Calu3 (cell line): Measurements from ENCODE around the gene TOPORS. TPM values are rescaled to one million over a fixed set of nuclear protein-coding genes. Genes with fewer than 3 reads are reported as not detected.

ENCODE experiments used
- BruUV-seq: library from RNA; stranded (reverse); fragments of 400-500 nt; replicated peaks from 2 replicates; lab custom pipeline; 2021; lab: Mats Ljungman, UMichigan
- CTCF ChIA-PET: fragments of 300-600 bp; sonication (Branson Sonifier 250); formaldehyde crosslinking; loops from one replicate; lab custom pipeline; 2022; ENCODE audit warnings: antibody characterized with exemption; lab: Charles Lee
- DNase-seq: peaks from one replicate; pipeline ENCODE4 v3.0.0; 2022
- H3K27ac Mint-ChIP-seq: one replicate; pipeline ENCODE4 v1.8.0; 2022; ENCODE audit warnings: mixed read lengths; ENCODE audit not compliant: unreplicated experiment
- H3K27me3 Mint-ChIP-seq: one replicate; pipeline ENCODE4 v1.8.0; 2022; ENCODE audit warnings: mixed read lengths; ENCODE audit not compliant: unreplicated experiment
- H3K36me3 Mint-ChIP-seq: one replicate; pipeline ENCODE4 v1.8.0; 2022; ENCODE audit warnings: mild to moderate bottlenecking, moderate library complexity, mixed read lengths; ENCODE audit not compliant: insufficient read depth, unreplicated experiment
- H3K4me1 Mint-ChIP-seq: one replicate; pipeline ENCODE4 v1.8.0; 2022; ENCODE audit warnings: mild to moderate bottlenecking, low read depth, mixed read lengths; ENCODE audit not compliant: unreplicated experiment
- H3K4me3 Mint-ChIP-seq: one replicate; pipeline ENCODE4 v1.8.0; 2022; ENCODE audit warnings: mild to moderate bottlenecking, low read depth, moderate library complexity, mixed read lengths; ENCODE audit not compliant: unreplicated experiment
- H3K9me3 Mint-ChIP-seq: one replicate; pipeline ENCODE4 v1.8.0; 2022; ENCODE audit warnings: low read depth, mixed read lengths; ENCODE audit not compliant: unreplicated experiment
- intact Hi-C: fragments of 100-400 bp; cut with micrococcal nuclease; formaldehyde crosslinking; loops from one replicate; pipeline ENCODE4 v1.10.0; 2022; ENCODE audit not compliant: unreplicated experiment
- total RNA-seq: library from RNA; stranded (reverse); gene quantifications from 2 replicates; pipeline ENCODE4 v1.2.3, GENCODE V29; 2022
- TF ChIP-seq, protein P1 (sequence below): fragments of 200-600 bp; IDR thresholded peaks from one replicate; pipeline ENCODE4 v1.8.0; 2022; ENCODE audit warnings: antibody characterized with exemption; ENCODE audit not compliant: unreplicated experiment

TOPORS gene
- total RNA-seq, 1 experiment from 2014 or later, result 13.8 TPM

DNA sequence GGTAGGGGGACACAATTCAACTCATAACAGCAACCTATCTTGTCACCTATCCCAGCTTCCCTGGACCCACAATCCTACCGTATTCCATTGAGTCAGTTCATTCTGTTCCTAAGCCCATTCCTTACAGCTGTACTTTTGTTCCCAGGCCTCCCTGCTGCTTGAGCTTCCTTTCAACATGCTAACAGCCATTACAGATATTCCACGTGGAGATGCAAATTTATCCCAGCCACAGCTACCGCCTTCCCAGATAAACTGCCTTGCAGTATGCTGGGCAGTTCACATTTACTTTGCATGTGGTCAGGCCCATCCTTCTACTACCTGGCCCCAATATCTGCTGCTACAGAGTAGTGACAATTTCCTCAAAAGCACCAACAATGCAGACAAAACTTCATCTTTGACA is 49.4 kb downstream of the TOPORS start:
- CTCF ChIA-PET, result interaction anchor here (0.6 to 1.7 kb wide), 2 partner anchors 11 to 23 kb away, joined by 5 to 8 read pairs; partner anchors contain the start of gene RIGI
- DNase-seq, result no peak
- BruUV-seq, result no TSS peak
- peaks cover 16% of the 10 kb centered on the region for H3K4me1 Mint-ChIP-seq
- intact Hi-C loops, result no loop called here
- H3K9me3 Mint-ChIP-seq, result peaks cover 6% of the 10 kb centered on the region
- H3K27ac Mint-ChIP-seq, result peak overlapping the region; percentile 63
- H3K4me3 Mint-ChIP-seq, result no peak overlapping the region
- no peaks in the 10 kb centered on the region for H3K27me3 Mint-ChIP-seq
- TF ChIP-seq, protein P1, sequence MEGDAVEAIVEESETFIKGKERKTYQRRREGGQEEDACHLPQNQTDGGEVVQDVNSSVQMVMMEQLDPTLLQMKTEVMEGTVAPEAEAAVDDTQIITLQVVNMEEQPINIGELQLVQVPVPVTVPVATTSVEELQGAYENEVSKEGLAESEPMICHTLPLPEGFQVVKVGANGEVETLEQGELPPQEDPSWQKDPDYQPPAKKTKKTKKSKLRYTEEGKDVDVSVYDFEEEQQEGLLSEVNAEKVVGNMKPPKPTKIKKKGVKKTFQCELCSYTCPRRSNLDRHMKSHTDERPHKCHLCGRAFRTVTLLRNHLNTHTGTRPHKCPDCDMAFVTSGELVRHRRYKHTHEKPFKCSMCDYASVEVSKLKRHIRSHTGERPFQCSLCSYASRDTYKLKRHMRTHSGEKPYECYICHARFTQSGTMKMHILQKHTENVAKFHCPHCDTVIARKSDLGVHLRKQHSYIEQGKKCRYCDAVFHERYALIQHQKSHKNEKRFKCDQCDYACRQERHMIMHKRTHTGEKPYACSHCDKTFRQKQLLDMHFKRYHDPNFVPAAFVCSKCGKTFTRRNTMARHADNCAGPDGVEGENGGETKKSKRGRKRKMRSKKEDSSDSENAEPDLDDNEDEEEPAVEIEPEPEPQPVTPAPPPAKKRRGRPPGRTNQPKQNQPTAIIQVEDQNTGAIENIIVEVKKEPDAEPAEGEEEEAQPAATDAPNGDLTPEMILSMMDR, result no peak
- H3K36me3 Mint-ChIP-seq, result peaks cover 16% of the 10 kb centered on the region

DNA sequence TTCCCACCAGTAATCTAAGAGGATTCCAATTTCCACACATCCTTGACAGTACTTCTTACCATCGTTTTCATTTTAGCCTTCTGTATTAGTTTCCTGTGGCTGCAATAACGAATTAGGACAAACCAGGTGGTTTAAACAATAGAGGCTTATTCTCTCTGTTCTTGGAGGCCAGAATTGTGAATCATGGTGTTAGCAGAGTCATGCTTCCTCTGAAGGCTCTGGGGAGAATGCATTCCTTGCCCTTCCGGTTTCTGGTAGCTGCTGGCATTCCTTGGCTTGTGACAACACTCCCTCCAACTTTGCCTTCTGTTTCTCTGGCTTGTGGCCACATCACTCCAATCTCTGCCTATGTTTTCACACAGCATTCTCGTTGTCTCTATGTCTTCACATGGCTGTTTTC is 49.9 kb downstream of the TOPORS start:
- CTCF ChIA-PET, result interaction anchor here (1.7 kb wide), 1 partner anchor 24 kb away, joined by 8 read pairs; the partner anchor contains the start of gene RIGI
- H3K36me3 Mint-ChIP-seq, result peaks cover 16% of the 10 kb centered on the region
- no peaks in the 10 kb centered on the region for H3K27me3 Mint-ChIP-seq
- H3K27ac Mint-ChIP-seq, result peak overlapping the region; percentile 63
- intact Hi-C loops, result no loop called here
- DNase-seq, result peak; percentile 55
- no peak overlapping the region for H3K4me3 Mint-ChIP-seq
- TF ChIP-seq, protein P1, result no peak
- BruUV-seq, result no TSS peak
- peaks cover 6% of the 10 kb centered on the region for H3K9me3 Mint-ChIP-seq
- H3K4me1 Mint-ChIP-seq, result peaks cover 16% of the 10 kb centered on the region

DNA sequence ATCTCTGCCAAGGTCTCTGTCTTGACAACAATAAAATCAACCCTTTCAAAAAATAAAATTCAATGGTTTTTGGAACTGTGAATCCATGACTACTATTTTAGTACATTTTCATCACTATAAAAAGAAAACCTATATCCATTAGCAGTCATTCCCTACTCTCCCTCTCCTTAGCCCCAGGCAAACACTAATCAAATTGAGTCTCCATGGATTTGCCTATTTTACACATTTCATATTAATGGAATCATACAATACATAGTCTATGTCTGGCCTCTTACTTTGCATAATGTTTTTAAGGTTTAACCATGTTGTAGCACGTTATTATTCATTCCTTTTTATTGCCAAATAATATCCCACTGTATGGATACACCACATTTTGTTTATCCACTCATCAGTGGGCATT is 50.5 kb downstream of the TOPORS start:
- Mint-ChIP-seq H3K4me3 (no peak overlapping the region), H3K27ac (peak overlapping the region; percentile 63), H3K36me3 (peaks cover 16% of the 10 kb centered on the region), H3K9me3 (peaks cover 6% of the 10 kb centered on the region), H3K4me1 (peaks cover 16% of the 10 kb centered on the region), H3K27me3 (no peaks in the 10 kb centered on the region)
- CTCF ChIA-PET, result no interaction called here
- no TSS peak for BruUV-seq
- DNase-seq, result no peak
- intact Hi-C loops, result no loop called here
- TF ChIP-seq, protein P1, result no peak

DNA sequence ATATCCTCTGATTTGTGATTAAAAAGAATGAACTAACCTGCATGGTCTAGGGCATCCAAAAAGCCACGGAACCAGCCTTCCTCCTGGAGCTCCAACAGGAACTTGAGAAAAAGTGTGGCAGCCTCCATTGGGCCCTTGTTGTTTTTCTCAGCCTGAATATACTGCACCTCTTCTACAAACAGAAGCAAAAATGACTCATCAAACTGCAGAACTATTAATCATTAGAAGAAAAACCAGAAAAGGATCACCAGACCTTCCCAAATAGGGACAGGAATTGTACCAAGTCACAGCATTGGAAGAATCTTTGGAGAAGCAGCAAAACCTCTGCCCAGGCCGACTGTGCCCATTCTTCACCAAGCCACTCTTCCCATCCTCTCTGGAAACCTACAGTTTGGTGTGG is 51.6 kb downstream of the TOPORS start:
- Mint-ChIP-seq H3K4me3 (peak overlapping the region; percentile 36), H3K27ac (peak overlapping the region; percentile 73), H3K4me1 (peaks cover 16% of the 10 kb centered on the region), H3K9me3 (peaks cover 6% of the 10 kb centered on the region), H3K36me3 (peaks cover 16% of the 10 kb centered on the region), H3K27me3 (no peaks in the 10 kb centered on the region)
- TF ChIP-seq, protein P1, result no peak
- BruUV-seq, result no TSS peak
- intact Hi-C loops, result no loop called here
- DNase-seq, result no peak
- CTCF ChIA-PET, result interaction anchor here (1.6 kb wide), 1 partner anchor 25 kb away, joined by 5 read pairs; the partner anchor contains the start of gene RIGI
